Right atrium auricular region (tissue), 2 donors: ENCODE data around the gene GRIA4. TPM values are rescaled to one million over a fixed set of nuclear protein-coding genes. Genes with fewer than 3 reads are reported as not detected.

ENCODE experiments used
- DNase-seq: peaks from one replicate; pipeline ENCODE4 v3.0.0-alpha.2; 2019; ENCODE audit warnings: low spot score
- H3K27ac ChIP-seq, 2 donors: fragments of 200-600 bp; sonication (generic); 1 replicate in 1 of 2; 2 replicates in 1 of 2; pipeline ENCODE4 v1.5.1; 2016 to 2019
- H3K27me3 ChIP-seq, 2 donors: fragments of 200-600 bp; sonication (generic); one replicate each; pipeline versions ENCODE4 v1.5.1 to v1.6.0; 2017 to 2019
- H3K36me3 ChIP-seq: fragments of 200-600 bp; sonication (generic); one replicate; pipeline ENCODE4 v1.5.1; 2016
- H3K4me1 ChIP-seq, 2 donors: fragments of 200-600 bp; sonication (generic); one replicate each; pipeline versions ENCODE4 v1.5.1 to v1.6.0; 2017 to 2019
- H3K4me3 ChIP-seq, 2 donors: fragments of 200-600 bp; sonication (generic); 1 replicate in 1 of 2; 2 replicates in 1 of 2; pipeline ENCODE4 v1.5.1; 2017 to 2019; ENCODE audit warnings: mild to moderate bottlenecking in 1 of 2, moderate library complexity in 1 of 2
- H3K9me3 ChIP-seq, 2 donors: fragments of 200-600 bp; sonication (generic); one replicate each; pipeline ENCODE4 v1.5.1; 2019
- CTCF ChIP-seq, 2 donors: fragments of 200-600 bp; sonication (generic); IDR thresholded peaks; one replicate each; pipeline ENCODE4 v1.5.1; 2019; ENCODE audit warnings: antibody characterized with exemption in 2 of 2
- total RNA-seq, 2 donors: library from RNA; depleted of rRNA; stranded (reverse); fragments of >200 nt; gene quantifications; one replicate each; pipeline ENCODE4 v1.1.0, GENCODE V29; 2016

Gene GRIA4
- total RNA-seq, 2 donors from 2014 or later = not detected

- Histone ChIP-seq H3K9me3 (no peaks in the 10 kb centered on the region), H3K27ac (no peak overlapping the region), H3K27me3 (no peaks in the 10 kb centered on the region), H3K4me1 (no peaks in the 10 kb centered on the region), H3K4me3 (no peak overlapping the region), H3K36me3 (no peaks in the 10 kb centered on the region)
- DNase-seq = no peak
- no peak for TF ChIP-seq CTCF (IDR thresholded peaks at IDR 0.05)
These were observed 350.7 kb downstream of the GRIA4 start for GRCh38 chr11:105960252-105961245.

GRCh38 chr11:105968021-105968697, 358.3 kb downstream of the GRIA4 start:
- no peaks in the 10 kb centered on the region for H3K36me3 ChIP-seq
- no peak for DNase-seq
- no peak overlapping the region for H3K27ac ChIP-seq
- no peak for TF ChIP-seq CTCF (IDR thresholded peaks at IDR 0.05)
- H3K4me3 ChIP-seq = no peak overlapping the region
- H3K4me1 ChIP-seq = no peaks in the 10 kb centered on the region
- no peaks in the 10 kb centered on the region for H3K9me3 ChIP-seq
- no peaks in the 10 kb centered on the region for H3K27me3 ChIP-seq

GRCh38 chr11:105969756-105970155, 359.9 kb downstream of the GRIA4 start:
- no peaks in the 10 kb centered on the region for H3K4me1 ChIP-seq
- no peaks in the 10 kb centered on the region for H3K27me3 ChIP-seq
- no peaks in the 10 kb centered on the region for H3K36me3 ChIP-seq
- no peak overlapping the region for H3K27ac ChIP-seq
- DNase-seq = no peak
- TF ChIP-seq CTCF (IDR thresholded peaks at IDR 0.05) = no peak
- no peak overlapping the region for H3K4me3 ChIP-seq
- H3K9me3 ChIP-seq = no peaks in the 10 kb centered on the region

DNA sequence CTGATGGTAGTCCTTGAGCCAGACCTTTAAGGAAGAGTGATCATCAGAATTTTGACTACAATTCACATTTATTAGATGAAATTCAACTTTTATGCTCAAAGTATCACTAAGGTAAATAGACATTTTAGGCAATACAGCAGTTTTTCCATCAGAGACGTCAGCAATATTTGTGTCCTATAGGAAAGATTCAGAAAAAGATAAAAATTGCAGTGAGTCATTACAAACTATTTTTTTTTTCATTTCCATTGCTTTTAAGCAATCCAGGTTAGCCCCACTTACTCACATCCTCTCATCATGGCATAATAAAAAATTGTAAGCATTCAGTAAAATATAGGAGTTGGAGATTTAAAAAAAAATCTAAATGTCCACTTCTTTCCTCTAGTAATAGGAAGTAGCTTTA, 365.3 kb downstream of the GRIA4 start:
- DNase-seq = no peak
- no peak for TF ChIP-seq CTCF (IDR thresholded peaks at IDR 0.05)
- H3K9me3 ChIP-seq = no peaks in the 10 kb centered on the region

DNA sequence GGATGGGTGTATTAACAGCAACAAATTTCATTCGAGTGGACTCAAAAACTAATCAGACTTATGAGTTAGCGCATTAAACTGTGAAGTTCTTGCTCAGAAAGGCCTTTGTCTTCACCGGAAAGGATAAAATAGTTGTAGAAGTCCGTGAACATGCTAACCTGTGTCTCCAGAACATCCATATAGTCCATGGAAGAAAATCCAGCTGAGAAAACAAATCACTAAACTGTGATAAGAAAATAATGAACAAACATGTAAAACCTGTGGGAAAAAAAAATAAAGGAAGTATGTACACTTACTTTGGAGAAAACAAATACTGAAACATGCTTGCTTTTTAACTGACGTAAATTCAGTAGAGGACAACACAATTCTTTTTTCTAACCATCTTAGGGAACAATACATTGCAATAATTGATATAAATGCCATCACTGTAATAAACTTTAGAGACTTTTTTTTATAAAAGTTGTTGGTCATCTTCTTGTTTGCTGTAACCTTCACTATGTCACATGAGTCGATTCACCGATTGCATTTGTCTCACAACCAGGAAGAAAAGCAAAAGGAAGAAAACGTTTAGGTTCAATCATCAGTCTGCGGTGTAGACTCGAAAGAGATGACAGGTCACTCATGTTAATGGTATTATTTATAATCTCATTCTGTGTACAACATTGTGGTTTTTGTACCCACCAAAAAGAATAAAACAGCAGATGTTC, 370.3 kb downstream of the GRIA4 start:
- Histone ChIP-seq H3K4me3 (no peak overlapping the region), H3K36me3 (no peaks in the 10 kb centered on the region), H3K27me3 (no peaks in the 10 kb centered on the region), H3K4me1 (no peaks in the 10 kb centered on the region), H3K27ac (no peak overlapping the region), H3K9me3 (no peaks in the 10 kb centered on the region)
- DNase-seq = no peak
- TF ChIP-seq CTCF (IDR thresholded peaks at IDR 0.05) = no peak

More for the DNA sequence above, 365.3 kb downstream of the GRIA4 start:
- no peak overlapping the region for H3K4me3 ChIP-seq
- no peak overlapping the region for H3K27ac ChIP-seq
- H3K4me1 ChIP-seq = no peaks in the 10 kb centered on the region
- H3K36me3 ChIP-seq = no peaks in the 10 kb centered on the region
- no peaks in the 10 kb centered on the region for H3K27me3 ChIP-seq
